Medulla oblongata (tissue), 1 donor: ENCODE data around the gene DNAJA3.

ENCODE experiments used
- DNase-seq: peaks from one replicate; pipeline ENCODE4 v3.0.0-alpha.2; 2015; ENCODE audit errors: extremely low spot score

The DNAJA3 gene

DNA sequence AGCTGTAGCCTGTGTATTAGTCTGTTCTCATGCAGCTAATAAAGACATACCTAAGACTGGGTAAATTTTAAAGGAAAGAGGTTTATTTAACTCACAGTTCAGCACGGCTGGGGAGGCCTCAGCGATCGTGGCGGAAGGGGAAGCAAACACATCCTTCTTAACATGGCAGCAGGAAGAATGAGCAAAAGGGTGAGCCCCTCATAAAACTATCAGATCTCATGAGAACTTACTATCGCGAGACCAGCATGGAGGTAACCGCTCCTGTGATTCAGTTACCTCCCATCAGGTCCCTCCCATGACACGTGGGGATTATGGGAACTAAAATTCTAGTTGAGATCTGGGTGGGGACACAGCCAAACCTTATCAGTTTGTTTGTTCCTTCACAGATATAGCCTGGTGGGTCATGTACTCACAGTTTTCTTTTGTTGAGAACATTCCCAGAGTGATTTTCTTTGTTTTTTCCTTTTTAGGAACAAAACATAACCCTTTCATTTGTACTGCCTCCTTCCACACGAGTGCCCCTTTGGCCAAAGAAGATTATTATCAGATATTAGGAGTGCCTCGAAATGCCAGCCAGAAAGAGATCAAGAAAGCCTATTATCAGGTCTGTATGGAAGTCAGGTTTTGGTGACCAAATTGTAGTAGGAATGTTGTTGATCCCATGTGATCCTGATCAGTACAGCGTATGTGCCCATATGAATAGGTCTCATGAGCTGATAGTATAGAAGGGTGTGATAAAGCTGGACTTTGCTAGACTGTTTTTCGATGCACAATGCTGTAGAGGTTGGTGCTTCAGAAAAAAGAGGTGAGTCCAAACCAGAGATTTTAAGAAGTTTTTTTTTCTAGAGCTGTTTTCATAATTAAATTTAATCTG, 8.5 kb downstream of the DNAJA3 start:
- DNase-seq = no peak

GRCh38 chr16:4435337-4436067, 9.8 kb downstream of the DNAJA3 start:
- no peak for DNase-seq

DNA sequence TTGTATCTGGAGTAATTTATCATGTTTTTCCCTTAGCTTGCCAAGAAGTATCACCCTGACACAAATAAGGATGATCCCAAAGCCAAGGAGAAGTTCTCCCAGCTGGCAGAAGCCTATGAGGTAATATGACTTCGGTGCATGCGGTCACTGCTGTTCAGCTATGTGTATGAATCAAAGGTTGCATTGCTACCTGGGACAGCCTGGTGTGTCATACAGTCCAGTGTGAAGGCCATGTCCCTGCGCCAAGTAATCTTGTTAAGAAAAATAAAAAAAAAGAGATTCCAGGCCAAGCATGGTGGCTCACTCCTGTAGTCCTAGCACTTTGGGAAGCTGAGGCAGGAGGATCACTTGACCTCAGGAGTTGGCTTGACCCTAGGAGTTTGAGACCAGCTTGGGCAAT, 11.7 kb downstream of the DNAJA3 start:
- DNase-seq = no peak

DNA sequence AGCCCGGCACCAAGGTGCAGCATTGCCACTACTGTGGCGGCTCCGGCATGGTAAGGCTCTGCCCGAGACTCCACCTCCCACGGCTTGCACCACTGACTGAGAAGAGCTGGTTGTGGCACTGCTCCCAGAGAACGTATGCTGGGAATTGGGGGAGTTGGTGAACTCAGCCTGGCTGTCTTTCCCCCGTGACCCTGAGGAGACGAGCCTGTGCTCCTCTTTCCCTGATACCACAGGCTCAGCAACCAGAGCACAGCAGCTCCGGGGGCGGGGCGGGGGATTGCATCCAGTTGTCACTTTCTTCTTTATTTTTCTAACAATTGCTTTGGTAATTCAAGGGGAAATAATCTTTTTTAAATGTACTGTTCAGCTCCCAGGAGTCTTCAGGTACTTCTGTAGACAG, 16.7 kb downstream of the DNAJA3 start:
- no peak for DNase-seq

DNA sequence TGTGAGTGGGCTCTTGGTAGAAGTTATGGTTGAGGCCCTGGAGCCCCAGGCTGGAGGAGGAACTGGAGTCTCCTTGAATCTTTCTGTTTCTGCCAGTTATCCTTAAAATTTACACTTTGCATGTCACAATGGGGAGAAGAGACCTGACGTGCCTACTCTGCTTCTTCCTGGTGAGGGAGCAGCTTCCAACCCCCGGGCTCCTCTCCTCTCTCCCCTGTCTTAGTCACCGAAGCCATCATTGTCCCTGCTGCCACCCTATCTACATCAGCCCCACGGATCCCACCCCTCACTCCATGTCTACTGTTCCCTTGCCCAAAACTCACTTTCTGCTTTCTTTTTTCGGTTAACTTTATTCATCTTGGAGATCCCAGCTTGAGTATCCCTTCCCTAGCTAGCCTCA, 17.6 kb downstream of the DNAJA3 start:
- DNase-seq = no peak

DNA sequence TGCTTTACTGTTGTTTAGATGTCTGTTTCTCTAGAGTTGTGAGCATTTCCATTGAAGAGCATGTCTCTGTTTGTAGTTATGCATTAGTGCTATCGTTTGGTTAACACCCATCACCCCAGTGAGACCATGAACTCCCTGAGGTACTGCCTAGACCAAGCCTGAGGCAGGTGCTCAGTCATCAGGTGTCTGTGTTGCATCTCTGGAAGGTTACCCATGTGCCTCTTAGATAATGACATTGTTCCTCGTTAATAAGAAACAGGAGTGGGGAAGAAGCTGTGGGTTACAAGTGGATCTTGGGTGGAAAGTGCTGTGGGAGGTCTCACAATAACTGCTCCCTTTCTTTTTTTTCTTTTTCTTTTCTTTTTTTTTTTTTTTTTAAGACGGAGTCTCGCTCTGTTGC, 18.3 kb downstream of the DNAJA3 start:
- no peak for DNase-seq

GRCh38 chr16:4450430-4450829, 24.8 kb downstream of the DNAJA3 start:
- no peak for DNase-seq

GRCh38 chr16:4450931-4451519, 25.4 kb downstream of the DNAJA3 start:
- no peak for DNase-seq

DNA sequence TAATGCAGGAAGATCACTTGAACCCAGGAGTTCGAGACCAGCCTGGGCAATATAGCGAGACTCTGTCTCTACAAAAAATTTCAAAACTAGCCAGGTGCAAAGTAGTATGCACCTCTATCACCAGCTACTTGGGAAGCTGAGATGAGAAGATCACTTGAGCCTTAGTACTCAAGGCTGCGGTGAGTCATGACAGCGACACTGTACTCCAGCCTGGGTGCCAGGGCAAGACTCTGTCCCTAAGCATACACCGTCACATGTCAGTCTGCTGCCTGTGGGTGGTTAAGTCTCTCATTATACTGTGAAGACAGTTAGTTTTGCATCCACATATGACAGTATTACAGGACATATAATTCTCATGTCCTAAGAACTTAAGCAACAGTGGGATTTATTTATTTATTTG, 27.0 kb downstream of the DNAJA3 start:
- no peak for DNase-seq

- no peak for DNase-seq
Measured at GRCh38 chr16:4454623-4455022, 29.0 kb downstream of the DNAJA3 start.

GRCh38 chr16:4455081-4455480, 29.4 kb downstream of the DNAJA3 start:
- DNase-seq = no peak

GRCh38 chr16:4455951-4456350, 30.3 kb downstream of the DNAJA3 start:
- no peak for DNase-seq

DNA sequence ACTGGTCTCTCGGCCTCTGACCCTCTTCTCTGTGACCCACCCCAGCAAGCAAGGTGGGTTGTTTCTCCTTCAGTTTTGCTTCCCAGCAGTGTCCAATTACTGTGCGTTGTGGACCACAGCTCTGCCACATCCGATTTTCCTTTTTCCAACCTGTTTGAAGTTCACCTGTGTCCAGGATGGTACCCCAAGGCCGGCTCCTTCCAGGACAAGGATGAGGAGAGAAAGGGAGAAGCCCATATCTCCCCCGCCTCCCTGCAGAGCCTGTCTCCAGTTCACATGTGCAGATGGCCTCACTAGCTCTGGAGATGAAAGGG, 35.2 kb downstream of the DNAJA3 start:
- no peak for DNase-seq

DNA sequence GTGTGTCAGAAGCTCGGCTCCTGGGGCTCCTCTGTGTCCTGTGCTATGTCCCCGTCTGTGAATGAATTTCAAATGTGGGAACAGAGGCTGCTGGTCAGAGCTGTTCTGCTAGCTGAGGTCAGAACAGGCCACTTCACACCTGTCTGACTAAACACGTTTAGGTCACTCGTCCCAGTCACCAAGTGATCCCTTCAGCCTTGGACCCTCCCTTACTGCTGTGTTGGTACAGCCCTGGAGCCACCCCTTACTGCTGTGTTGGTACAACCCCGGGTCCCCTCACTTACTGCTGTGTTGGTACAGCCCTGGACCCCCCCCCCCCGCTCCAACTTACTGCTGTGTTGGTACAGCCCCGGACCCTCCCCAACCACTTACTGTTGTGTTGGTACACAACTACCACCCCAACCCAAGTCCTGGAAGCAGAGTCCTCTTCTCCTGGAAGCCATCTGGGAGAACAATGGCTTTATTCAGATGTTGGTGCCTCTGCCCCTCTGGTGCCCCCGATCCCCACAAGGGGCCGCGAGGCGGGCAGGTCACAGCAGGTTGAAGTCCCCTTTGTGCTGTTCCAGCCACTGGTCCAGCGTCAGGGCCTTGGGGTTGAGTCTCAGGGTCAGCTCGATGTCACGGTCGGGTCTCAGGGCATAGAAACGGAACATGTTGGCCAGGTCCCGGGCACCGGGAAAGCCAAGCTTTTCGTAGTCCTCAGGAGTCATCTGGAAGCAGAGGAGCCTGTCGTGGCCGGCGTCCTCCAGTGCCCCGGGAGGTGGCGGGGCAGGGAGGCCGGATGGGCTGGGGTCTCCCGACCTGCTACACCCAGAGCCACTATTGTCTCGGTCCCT, 35.8 kb downstream of the DNAJA3 start:
- peak; percentile 22 for DNase-seq

DNA sequence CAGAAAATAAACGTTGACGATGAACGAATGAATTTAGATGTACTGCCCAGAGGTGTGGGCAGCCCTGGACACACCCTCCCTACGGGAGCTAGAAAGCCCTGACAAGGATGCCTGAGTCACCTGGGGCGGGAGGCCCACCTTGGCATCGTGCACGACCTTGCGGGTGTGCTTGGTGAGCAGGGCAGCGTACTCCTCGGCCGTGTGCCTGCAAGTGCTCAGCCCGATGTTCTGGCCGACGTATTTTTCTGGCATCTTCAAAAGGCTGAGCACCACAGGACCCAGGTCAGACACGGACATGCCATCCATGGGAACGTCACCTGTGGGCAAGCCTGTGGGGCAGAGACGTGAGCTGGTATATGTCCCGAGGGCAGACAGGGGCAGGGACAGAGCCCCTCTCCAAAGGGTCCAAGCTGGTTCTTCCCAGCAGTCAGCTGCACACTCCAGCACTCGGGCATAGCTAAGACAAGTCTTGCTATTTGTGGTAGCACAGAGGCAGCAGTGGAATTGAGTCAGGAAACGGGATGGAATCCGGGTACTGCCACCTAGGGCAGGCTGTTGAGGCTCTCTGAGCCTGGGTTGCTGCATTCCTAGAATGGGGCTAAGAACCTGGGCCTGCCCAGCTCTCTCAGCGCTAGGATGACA, 38.0 kb downstream of the DNAJA3 start:
- no peak for DNase-seq

DNA sequence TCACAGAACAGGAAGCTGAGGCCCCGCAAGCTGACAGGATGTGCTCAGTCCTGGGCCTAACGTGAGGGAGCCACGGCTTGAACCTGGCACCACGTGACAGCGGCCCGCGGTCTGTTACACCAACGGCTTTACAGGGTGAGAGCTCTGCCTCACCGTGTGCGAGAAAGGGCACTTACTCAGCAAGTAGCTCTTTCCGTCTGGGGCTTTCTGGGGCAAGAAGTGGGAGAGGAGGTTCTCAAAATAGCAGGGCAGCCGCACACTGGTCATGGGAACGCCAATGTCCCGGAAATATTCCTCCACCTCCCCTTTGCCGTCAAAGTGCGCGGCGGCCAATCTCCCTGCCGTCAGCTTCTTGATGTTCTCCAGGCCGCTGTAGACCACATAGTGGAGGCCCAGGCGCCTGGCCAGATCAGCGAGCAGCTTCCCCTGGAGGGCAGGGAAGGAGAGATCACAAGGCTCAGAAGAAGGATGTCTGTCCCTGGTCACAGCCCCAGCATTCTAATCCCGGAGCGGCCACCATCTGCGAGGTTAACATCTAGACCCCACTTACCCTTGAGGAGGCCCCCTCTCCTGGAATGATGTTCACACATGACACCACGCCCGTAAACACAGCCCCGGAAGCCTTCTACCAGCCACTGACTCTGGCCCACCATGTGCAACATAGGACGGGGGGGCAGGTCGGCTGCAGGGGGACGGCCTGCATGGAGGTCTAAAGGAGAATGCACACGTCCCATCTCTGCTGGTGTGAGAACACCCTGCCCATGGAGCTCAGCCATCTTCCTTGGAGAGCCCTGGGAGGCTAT, 40.5 kb downstream of the DNAJA3 start:
- no peak for DNase-seq

DNA sequence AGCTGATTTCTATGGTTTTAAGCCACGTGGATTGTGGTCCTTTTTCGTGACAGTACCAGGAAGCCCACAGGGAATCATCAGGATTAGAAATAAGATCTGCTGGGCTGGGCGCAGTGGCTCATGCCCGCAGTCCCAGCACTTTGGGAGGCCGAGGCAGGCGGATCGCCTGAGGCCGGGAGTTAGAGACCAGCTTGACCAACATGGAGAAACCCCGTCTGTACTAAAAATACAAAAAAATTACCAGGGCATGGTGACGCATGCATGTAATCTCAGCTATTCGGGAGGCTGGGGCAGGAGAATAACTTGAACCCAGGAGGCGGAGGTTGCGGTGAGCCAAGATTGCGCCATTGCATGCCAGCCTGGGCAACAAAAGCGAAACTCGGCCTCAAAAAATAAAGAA, 42.2 kb downstream of the DNAJA3 start:
- DNase-seq = no peak

GRCh38 chr16:4468972-4469371, 43.3 kb downstream of the DNAJA3 start:
- DNase-seq = no peak

- no peak for DNase-seq
Measured at GRCh38 chr16:4471869-4472268, 46.2 kb downstream of the DNAJA3 start.

GRCh38 chr16:4472880-4473279, 47.2 kb downstream of the DNAJA3 start:
- DNase-seq = no peak
